Measurements from ENCODE around the gene MYNN. TPM values are rescaled to one million over a fixed set of nuclear protein-coding genes. Genes with fewer than 3 reads are reported as not detected.

The MYNN gene
- total and polyA plus RNA-seq, 2 of the 13 experiments (the other 11 are each of a cell fraction or from before 2014, with no cell fraction given), result 10.4 to 17.6 TPM

DNA sequence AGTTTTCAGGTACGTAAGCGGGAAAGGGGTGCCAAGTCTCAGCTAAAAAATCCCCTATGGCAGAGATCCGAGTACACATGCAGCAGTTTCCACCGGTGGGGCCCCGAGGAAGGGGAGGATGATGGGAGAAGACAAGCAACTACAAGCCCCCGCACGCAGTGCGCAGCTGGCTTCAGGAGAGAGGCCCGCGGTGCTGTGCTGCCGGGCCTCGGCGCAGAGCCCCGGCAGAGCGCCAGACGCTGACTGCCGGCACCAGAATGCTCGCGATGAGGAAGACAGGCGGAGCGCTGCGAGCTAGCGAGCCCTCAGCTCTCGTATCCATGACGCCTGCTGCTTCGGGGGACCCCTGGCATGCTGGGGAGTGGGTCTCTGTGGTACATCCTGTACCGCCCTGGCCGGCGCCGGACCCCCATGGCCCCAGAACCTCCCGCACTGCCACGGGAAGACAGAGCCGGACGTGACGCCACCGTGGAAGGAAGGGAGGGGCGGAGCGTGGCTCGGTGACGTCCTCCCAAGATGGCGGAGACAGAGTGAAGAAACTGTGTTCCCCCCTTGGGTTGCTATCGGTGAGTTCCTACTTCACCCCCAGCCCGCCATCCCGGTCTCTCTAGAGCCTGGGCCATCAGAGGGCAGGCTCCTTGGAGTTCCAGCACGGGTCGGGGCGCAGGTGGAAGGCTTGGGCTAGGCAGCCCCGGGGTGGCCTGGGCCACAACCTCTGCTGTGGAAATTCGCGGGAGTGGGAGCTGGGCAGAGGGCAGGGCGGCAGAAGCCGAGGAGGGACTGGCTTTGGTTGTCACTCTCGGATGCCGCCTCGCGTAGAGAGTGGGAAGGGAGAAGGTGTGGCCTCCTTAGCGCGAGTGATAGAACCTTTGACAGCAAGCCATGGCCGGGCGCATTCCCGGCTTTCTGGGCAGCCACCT, at the start of gene MYNN (continued):
- TF ChIP-seq, protein P1, sequence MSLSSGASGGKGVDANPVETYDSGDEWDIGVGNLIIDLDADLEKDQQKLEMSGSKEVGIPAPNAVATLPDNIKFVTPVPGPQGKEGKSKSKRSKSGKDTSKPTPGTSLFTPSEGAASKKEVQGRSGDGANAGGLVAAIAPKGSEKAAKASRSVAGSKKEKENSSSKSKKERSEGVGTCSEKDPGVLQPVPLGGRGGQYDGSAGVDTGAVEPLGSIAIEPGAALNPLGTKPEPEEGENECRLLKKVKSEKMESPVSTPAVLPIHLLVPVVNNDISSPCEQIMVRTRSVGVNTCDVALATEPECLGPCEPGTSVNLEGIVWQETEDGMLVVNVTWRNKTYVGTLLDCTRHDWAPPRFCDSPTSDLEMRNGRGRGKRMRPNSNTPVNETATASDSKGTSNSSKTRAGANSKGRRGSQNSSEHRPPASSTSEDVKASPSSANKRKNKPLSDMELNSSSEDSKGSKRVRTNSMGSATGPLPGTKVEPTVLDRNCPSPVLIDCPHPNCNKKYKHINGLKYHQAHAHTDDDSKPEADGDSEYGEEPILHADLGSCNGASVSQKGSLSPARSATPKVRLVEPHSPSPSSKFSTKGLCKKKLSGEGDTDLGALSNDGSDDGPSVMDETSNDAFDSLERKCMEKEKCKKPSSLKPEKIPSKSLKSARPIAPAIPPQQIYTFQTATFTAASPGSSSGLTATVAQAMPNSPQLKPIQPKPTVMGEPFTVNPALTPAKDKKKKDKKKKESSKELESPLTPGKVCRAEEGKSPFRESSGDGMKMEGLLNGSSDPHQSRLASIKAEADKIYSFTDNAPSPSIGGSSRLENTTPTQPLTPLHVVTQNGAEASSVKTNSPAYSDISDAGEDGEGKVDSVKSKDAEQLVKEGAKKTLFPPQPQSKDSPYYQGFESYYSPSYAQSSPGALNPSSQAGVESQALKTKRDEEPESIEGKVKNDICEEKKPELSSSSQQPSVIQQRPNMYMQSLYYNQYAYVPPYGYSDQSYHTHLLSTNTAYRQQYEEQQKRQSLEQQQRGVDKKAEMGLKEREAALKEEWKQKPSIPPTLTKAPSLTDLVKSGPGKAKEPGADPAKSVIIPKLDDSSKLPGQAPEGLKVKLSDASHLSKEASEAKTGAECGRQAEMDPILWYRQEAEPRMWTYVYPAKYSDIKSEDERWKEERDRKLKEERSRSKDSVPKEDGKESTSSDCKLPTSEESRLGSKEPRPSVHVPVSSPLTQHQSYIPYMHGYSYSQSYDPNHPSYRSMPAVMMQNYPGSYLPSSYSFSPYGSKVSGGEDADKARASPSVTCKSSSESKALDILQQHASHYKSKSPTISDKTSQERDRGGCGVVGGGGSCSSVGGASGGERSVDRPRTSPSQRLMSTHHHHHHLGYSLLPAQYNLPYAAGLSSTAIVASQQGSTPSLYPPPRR (CRISPR knock-in tag; IDR thresholded peaks at IDR 0.05; ENCODE audit: borderline replicate concordance), result no peak; the same call in 1 of the 2 replicates
- TF ChIP-seq, protein P2, sequence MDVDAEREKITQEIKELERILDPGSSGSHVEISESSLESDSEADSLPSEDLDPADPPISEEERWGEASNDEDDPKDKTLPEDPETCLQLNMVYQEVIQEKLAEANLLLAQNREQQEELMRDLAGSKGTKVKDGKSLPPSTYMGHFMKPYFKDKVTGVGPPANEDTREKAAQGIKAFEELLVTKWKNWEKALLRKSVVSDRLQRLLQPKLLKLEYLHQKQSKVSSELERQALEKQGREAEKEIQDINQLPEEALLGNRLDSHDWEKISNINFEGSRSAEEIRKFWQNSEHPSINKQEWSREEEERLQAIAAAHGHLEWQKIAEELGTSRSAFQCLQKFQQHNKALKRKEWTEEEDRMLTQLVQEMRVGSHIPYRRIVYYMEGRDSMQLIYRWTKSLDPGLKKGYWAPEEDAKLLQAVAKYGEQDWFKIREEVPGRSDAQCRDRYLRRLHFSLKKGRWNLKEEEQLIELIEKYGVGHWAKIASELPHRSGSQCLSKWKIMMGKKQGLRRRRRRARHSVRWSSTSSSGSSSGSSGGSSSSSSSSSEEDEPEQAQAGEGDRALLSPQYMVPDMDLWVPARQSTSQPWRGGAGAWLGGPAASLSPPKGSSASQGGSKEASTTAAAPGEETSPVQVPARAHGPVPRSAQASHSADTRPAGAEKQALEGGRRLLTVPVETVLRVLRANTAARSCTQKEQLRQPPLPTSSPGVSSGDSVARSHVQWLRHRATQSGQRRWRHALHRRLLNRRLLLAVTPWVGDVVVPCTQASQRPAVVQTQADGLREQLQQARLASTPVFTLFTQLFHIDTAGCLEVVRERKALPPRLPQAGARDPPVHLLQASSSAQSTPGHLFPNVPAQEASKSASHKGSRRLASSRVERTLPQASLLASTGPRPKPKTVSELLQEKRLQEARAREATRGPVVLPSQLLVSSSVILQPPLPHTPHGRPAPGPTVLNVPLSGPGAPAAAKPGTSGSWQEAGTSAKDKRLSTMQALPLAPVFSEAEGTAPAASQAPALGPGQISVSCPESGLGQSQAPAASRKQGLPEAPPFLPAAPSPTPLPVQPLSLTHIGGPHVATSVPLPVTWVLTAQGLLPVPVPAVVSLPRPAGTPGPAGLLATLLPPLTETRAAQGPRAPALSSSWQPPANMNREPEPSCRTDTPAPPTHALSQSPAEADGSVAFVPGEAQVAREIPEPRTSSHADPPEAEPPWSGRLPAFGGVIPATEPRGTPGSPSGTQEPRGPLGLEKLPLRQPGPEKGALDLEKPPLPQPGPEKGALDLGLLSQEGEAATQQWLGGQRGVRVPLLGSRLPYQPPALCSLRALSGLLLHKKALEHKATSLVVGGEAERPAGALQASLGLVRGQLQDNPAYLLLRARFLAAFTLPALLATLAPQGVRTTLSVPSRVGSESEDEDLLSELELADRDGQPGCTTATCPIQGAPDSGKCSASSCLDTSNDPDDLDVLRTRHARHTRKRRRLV (CRISPR knock-in tag; IDR thresholded peaks at IDR 0.05), result peak; percentile 94
- peak; percentile 77 for TF ChIP-seq MED1 (CRISPR knock-in tag; IDR thresholded peaks at IDR 0.05)
- TF ChIP-seq, protein P3, sequence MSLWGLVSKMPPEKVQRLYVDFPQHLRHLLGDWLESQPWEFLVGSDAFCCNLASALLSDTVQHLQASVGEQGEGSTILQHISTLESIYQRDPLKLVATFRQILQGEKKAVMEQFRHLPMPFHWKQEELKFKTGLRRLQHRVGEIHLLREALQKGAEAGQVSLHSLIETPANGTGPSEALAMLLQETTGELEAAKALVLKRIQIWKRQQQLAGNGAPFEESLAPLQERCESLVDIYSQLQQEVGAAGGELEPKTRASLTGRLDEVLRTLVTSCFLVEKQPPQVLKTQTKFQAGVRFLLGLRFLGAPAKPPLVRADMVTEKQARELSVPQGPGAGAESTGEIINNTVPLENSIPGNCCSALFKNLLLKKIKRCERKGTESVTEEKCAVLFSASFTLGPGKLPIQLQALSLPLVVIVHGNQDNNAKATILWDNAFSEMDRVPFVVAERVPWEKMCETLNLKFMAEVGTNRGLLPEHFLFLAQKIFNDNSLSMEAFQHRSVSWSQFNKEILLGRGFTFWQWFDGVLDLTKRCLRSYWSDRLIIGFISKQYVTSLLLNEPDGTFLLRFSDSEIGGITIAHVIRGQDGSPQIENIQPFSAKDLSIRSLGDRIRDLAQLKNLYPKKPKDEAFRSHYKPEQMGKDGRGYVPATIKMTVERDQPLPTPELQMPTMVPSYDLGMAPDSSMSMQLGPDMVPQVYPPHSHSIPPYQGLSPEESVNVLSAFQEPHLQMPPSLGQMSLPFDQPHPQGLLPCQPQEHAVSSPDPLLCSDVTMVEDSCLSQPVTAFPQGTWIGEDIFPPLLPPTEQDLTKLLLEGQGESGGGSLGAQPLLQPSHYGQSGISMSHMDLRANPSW (CRISPR knock-in tag; IDR thresholded peaks at IDR 0.05; ENCODE audit: borderline replicate concordance), result no peak
- peak; percentile 93; the same call in 1 of the 2 replicates for TF ChIP-seq ZNF383 (CRISPR knock-in tag; IDR thresholded peaks at IDR 0.05; ENCODE audit: borderline replicate concordance)
- TF ChIP-seq TEAD3 (CRISPR knock-in tag; optimal IDR thresholded peaks at IDR 0.05; ENCODE audit: borderline replicate concordance), result peak; percentile 47
- TF ChIP-seq ATRX (CRISPR knock-in tag; IDR thresholded peaks at IDR 0.05; ENCODE audit: borderline replicate concordance), result no peak
- peak; percentile 73 for TF ChIP-seq ELF3 (CRISPR knock-in tag; IDR thresholded peaks at IDR 0.05)
- TF ChIP-seq, protein P4, sequence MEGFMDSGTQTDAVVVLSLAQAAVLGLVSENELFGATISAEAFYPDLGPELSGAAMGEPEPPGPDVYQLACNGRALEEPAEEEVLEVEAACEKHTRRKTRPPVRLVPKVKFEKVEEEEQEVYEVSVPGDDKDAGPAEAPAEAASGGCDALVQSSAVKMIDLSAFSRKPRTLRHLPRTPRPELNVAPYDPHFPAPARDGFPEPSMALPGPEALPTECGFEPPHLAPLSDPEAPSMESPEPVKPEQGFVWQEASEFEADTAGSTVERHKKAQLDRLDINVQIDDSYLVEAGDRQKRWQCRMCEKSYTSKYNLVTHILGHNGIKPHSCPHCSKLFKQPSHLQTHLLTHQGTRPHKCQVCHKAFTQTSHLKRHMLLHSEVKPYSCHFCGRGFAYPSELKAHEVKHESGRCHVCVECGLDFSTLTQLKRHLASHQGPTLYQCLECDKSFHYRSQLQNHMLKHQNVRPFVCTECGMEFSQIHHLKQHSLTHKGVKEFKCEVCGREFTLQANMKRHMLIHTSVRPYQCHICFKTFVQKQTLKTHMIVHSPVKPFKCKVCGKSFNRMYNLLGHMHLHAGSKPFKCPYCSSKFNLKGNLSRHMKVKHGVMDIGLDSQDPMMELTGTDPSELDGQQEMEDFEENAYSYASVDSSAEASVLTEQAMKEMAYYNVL (CRISPR knock-in tag; IDR thresholded peaks at IDR 0.05; ENCODE audit: borderline replicate concordance), result peak; percentile 86
- peak; percentile 94 for TF ChIP-seq POLR2AphosphoS5 (IDR thresholded peaks at IDR 0.05; ENCODE audit: low read depth, low read length)
- TF ChIP-seq SP5 (CRISPR knock-in tag; IDR thresholded peaks at IDR 0.05; ENCODE audit: borderline replicate concordance, low read depth), result peak; percentile 60; the same call in 1 of the 2 replicates
- TF ChIP-seq RBM39 (IDR thresholded peaks at IDR 0.05; ENCODE audit: low read depth, low read length, poor library complexity, severe bottlenecking), result peak; percentile 79
